Epithelial cell of proximal tubule (primary cell): ENCODE results near the gene KRTAP4-4. TPM values are rescaled to one million over a fixed set of nuclear protein-coding genes. Genes with fewer than 3 reads are reported as not detected.
"Not testable (repeated sequence)": the region's sequence is repeated elsewhere in the genome, so short reads cannot be mapped to it uniquely, and the experiment has no call there.

Source experiments
- DNase-seq: peaks from one replicate; pipeline ENCODE4 v3.0.0-alpha.2; 2011; ENCODE audit warnings: low read depth
- H3K4me3 ChIP-seq: 2 replicates; pipeline ENCODE4 v1.5.1; 2011; ENCODE audit warnings: low read depth, mild to moderate bottlenecking, low read length
- total RNA-seq: library from RNA; depleted of rRNA; stranded (reverse); fragments of >200 nt; gene quantifications from 2 replicates; pipeline ENCODE4 v1.2.3, GENCODE V29; 2015
- TF ChIP-seq, protein P1 (sequence below): conservative IDR thresholded peaks from 2 replicates; pipeline ENCODE4 v1.5.1; 2012; ENCODE audit warnings: low read depth, mild to moderate bottlenecking, low read length

Gene KRTAP4-4
- total RNA-seq, 1 donor from 2014 or later, result not detected

DNA sequence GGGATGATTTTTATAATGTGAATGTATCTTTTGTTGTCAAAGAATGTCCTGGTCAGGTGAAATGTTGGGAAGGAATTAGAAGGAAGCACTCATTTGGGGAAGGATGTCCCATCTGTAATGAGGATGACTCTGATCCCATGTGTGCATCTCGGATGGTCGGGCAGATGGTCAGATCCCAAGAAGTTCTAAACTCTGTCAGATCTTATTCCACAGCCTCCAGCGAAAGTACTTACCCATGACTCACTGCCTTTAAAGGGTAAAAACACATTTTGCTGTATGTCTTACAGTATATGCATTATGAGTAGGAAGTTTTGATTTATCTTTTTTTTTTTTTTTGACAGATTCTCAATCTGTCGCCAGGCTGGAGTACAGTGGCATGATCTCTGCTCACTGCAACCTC lies 41.8 kb downstream of the KRTAP4-4 start:
- no peak overlapping the region for H3K4me3 ChIP-seq
- no peak for DNase-seq
- TF ChIP-seq, protein P1, sequence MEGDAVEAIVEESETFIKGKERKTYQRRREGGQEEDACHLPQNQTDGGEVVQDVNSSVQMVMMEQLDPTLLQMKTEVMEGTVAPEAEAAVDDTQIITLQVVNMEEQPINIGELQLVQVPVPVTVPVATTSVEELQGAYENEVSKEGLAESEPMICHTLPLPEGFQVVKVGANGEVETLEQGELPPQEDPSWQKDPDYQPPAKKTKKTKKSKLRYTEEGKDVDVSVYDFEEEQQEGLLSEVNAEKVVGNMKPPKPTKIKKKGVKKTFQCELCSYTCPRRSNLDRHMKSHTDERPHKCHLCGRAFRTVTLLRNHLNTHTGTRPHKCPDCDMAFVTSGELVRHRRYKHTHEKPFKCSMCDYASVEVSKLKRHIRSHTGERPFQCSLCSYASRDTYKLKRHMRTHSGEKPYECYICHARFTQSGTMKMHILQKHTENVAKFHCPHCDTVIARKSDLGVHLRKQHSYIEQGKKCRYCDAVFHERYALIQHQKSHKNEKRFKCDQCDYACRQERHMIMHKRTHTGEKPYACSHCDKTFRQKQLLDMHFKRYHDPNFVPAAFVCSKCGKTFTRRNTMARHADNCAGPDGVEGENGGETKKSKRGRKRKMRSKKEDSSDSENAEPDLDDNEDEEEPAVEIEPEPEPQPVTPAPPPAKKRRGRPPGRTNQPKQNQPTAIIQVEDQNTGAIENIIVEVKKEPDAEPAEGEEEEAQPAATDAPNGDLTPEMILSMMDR, result no peak

GRCh38 chr17:41117846-41118386 lies 42.6 kb downstream of the KRTAP4-4 start, which contains the start of gene KRTAP4-11:
Gene KRTAP4-11, minus strand, starts transcription at chr17:41118373. Its CDS starts 58 bp downstream, at chr17:41118315.
- H3K4me3 ChIP-seq, DNase-seq: not testable (repeated sequence)

- no peak for DNase-seq
These were observed 44.3 kb downstream of the KRTAP4-4 start for GRCh38 chr17:41116297-41116696.

DNA sequence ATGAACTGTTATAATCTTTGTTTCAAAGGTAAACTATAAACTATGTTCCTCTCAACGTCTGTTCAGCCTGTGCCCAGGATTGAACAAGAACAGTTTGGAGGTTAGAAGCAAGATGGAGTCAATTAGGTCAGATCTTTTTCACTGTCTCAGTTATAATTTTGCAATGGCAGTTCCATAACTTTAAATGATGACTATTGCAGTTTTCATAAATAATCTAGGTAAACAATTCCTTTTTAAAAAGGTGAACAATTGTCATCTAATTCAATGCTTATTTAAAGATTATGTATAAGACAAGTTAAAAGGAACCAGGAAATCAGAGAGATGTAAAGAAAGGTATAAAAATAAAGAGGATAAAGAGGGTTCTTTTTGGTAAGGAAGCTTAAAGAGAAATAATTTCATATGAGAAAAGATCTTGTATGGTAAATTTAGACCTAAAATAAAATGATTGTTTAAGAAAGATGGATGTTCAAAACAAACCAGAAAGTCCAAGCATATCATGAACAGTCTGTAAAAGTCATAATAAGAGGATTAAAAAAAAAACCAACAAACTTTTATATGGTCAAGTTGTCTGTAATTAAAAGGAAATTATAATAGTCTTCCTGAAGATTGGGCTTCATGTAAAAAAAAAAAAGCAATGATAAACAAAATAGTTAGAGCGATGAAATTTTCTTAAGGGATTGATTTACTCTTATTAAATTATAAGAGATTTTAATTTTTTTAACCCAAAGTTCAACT lies 49.2 kb downstream of the KRTAP4-4 start:
- H3K4me3 ChIP-seq, result no peak overlapping the region
- no peak for DNase-seq
- TF ChIP-seq, protein P1, result no peak

More at GRCh38 chr17:41116297-41116696, 44.3 kb downstream of the KRTAP4-4 start:
- H3K4me3 ChIP-seq, result no peak overlapping the region
- TF ChIP-seq, protein P1, result no peak

Other genes starting within 250 kb of the KRTAP4-4 start
- 13.4 and 17.1 TPM in 2 replicates for gene KRT23, start 223.1 kb downstream of the KRTAP4-4 start, total RNA-seq
- not detected in 2 replicates for gene KRT39, start 193.8 kb downstream of the KRTAP4-4 start, total RNA-seq
- gene KRT40, start 176.4 kb downstream of the KRTAP4-4 start, total RNA-seq, result not detected in 2 replicates
- not detected in 2 replicates for gene KRTAP3-3, start 166.6 kb downstream of the KRTAP4-4 start, total RNA-seq
- not detected in 2 replicates for gene KRTAP3-2, start 160.8 kb downstream of the KRTAP4-4 start, total RNA-seq
- not detected in 2 replicates for gene KRTAP3-1, start 151.6 kb downstream of the KRTAP4-4 start, total RNA-seq
- gene KRTAP1-5, start 133.5 kb downstream of the KRTAP4-4 start, total RNA-seq, result not detected in 2 replicates
- gene KRTAP1-4, start 130.6 kb downstream of the KRTAP4-4 start, total RNA-seq, result not detected in 2 replicates
- gene KRTAP1-3, start 125.9 kb downstream of the KRTAP4-4 start, total RNA-seq, result not detected in 2 replicates
- not detected in 2 replicates for gene KRTAP1-1, start 119.3 kb downstream of the KRTAP4-4 start, total RNA-seq
- not detected in 2 replicates for gene KRTAP2-1, start 113.4 kb downstream of the KRTAP4-4 start, total RNA-seq
- not detected in 2 replicates for gene KRTAP2-2, start 105.5 kb downstream of the KRTAP4-4 start, total RNA-seq
- 11.6 and 26.7 TPM in 2 replicates for gene KRTAP2-3, start 100.6 kb downstream of the KRTAP4-4 start, total RNA-seq
- not detected in 2 replicates for gene KRTAP2-4, start 94.9 kb downstream of the KRTAP4-4 start, total RNA-seq
- not detected in 2 replicates for gene KRTAP4-7, start 76.6 kb downstream of the KRTAP4-4 start, total RNA-seq
- gene KRTAP4-8, start 62.6 kb downstream of the KRTAP4-4 start, total RNA-seq, result not detected in 2 replicates
- gene KRTAP4-16, start 58.5 kb downstream of the KRTAP4-4 start, total RNA-seq, result not detected in 2 replicates
- gene KRTAP4-9, start 55.4 kb downstream of the KRTAP4-4 start, total RNA-seq, result 0.58 TPM in 1 of 2 replicates, not detected in the other
- gene KRTAP4-11, start 42.4 kb downstream of the KRTAP4-4 start, total RNA-seq, result not detected in 2 replicates
- not detected in 2 replicates for gene KRTAP4-12, start 36.6 kb downstream of the KRTAP4-4 start, total RNA-seq
- not detected in 2 replicates for gene KRTAP4-6, start 20.2 kb downstream of the KRTAP4-4 start, total RNA-seq
- not detected in 2 replicates for gene KRTAP4-5, start 10.9 kb downstream of the KRTAP4-4 start, total RNA-seq
- gene KRTAP4-3, start 7.5 kb upstream of the KRTAP4-4 start, total RNA-seq, result not detected in 2 replicates
- gene KRTAP4-2, start 17.5 kb upstream of the KRTAP4-4 start, total RNA-seq, result not detected in 2 replicates
- gene KRTAP4-1, start 24.2 kb upstream of the KRTAP4-4 start, total RNA-seq, result not detected in 2 replicates
- not detected in 2 replicates for gene KRTAP9-1, start 29.1 kb upstream of the KRTAP4-4 start, total RNA-seq
- not detected in 2 replicates for gene KRTAP9-2, start 65.9 kb upstream of the KRTAP4-4 start, total RNA-seq
- gene KRTAP9-3, start 71.7 kb upstream of the KRTAP4-4 start, total RNA-seq, result not detected in 2 replicates
- gene KRTAP9-8, start 77.3 kb upstream of the KRTAP4-4 start, total RNA-seq, result not detected in 2 replicates
- gene KRTAP9-4, start 88.9 kb upstream of the KRTAP4-4 start, total RNA-seq, result not detected in 2 replicates
- not detected in 2 replicates for gene KRTAP9-9, start 94.6 kb upstream of the KRTAP4-4 start, total RNA-seq
- not detected in 2 replicates for gene KRTAP9-6, start 104.6 kb upstream of the KRTAP4-4 start, total RNA-seq
- gene KRTAP9-7, start 115.0 kb upstream of the KRTAP4-4 start, total RNA-seq, result not detected in 2 replicates
- not detected in 2 replicates for gene KRTAP29-1, start 142.1 kb upstream of the KRTAP4-4 start, total RNA-seq
- not detected in 2 replicates for gene KRTAP16-1, start 148.6 kb upstream of the KRTAP4-4 start, total RNA-seq
- not detected in 2 replicates for gene KRTAP17-1, start 155.0 kb upstream of the KRTAP4-4 start, total RNA-seq
- not detected in 2 replicates for gene KRT33A, start 190.1 kb upstream of the KRTAP4-4 start, total RNA-seq
- gene KRT33B, start 209.1 kb upstream of the KRTAP4-4 start, total RNA-seq, result 0.29 TPM in 2 replicates
- 4.2 and 15.1 TPM in 2 replicates for gene KRT34, start 221.6 kb upstream of the KRTAP4-4 start, total RNA-seq
- gene KRT31, start 236.9 kb upstream of the KRTAP4-4 start, total RNA-seq, result not detected in 2 replicates